Measurements from ENCODE around the gene SPNS2. TPM values are rescaled to one million over a fixed set of nuclear protein-coding genes. Genes with fewer than 3 reads are reported as not detected.

The SPNS2 gene
- total RNA-seq, 1 experiment from 2014 or later: 0.11 TPM

- no peak for DNase-seq (ENCODE audit: low read depth in 1 of 2, low spot score in 2 of 2)
- H3K4me1 ChIP-seq (replicated peaks): no peaks in the 10 kb centered on the region
- H3K36me3 ChIP-seq: no peaks in the 10 kb centered on the region
- no peak overlapping the region for H3K4me3 ChIP-seq
- H3K9me3 ChIP-seq (replicated peaks): no peaks in the 10 kb centered on the region
- no peak overlapping the region for H3K27ac ChIP-seq
- H3K27me3 ChIP-seq (replicated peaks): 0 out of 2 replicates have a peak, but pooled peaks cover 6% of the 10 kb centered on the region
These were observed 31.0 kb downstream of the SPNS2 start for GRCh38 chr17:4529533-4530152.

GRCh38 chr17:4530799-4531730 lies 32.4 kb downstream of the SPNS2 start:
- H3K9me3 ChIP-seq (replicated peaks): no peaks in the 10 kb centered on the region
- no peak overlapping the region for H3K27ac ChIP-seq
- no peaks in the 10 kb centered on the region for H3K36me3 ChIP-seq
- H3K4me3 ChIP-seq: no peak overlapping the region
- no peak for DNase-seq (ENCODE audit: low read depth in 1 of 2, low spot score in 2 of 2)
- H3K27me3 ChIP-seq (replicated peaks): 0 out of 2 replicates have a peak, but pooled peaks cover 6% of the 10 kb centered on the region
- no peaks in the 10 kb centered on the region for H3K4me1 ChIP-seq (replicated peaks)

DNA sequence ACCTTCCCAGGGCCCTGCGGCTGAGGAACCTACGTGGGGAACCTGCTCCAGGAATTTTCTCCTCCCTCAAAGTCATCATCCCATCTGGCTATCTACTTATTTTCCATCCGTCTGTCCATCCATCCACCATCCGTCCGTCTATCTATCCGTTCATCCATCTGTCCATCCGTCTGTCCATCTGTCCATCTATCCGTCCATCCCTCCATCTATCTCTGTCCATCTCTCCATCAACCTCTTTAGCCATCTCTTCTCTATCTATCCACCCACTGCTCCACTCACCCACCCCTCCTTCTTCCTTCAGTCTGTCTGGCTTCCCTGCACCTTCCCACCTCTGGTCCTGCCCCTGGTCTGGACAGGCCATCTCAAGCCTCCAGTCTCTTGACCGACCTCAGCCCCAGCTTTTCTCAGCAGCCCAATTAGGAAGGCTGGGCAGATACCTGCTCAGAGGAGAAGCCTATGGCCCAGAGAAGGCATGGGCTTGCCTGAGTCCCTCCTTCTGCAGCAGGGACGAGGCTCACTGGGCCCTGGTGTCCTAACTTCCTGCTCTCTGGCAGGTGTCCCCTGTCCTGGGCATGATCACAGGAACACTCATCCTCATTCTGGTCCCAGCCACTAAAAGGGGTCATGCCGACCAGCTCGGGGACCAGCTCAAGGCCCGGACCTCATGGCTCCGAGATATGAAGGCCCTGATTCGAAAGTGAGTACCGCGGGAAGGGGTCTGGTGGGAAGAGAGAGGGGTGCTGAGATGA lies 33.5 kb downstream of the SPNS2 start:
- Histone ChIP-seq H3K27ac (no peak overlapping the region), H3K4me1 (replicated peaks) (no peaks in the 10 kb centered on the region), H3K9me3 (replicated peaks) (no peaks in the 10 kb centered on the region), H3K36me3 (no peaks in the 10 kb centered on the region; the same call in 1 of the 2 replicates), H3K27me3 (replicated peaks) (0 out of 2 replicates have a peak, but pooled peaks cover 6% of the 10 kb centered on the region), H3K4me3 (no peak overlapping the region)
- DNase-seq (ENCODE audit: low read depth in 1 of 2, low spot score in 2 of 2): no peak

GRCh38 chr17:4532860-4533522 lies 34.3 kb downstream of the SPNS2 start:
- H3K4me1 ChIP-seq (replicated peaks): no peaks in the 10 kb centered on the region
- no peaks in the 10 kb centered on the region; the same call in none of the 2 replicates for H3K36me3 ChIP-seq
- DNase-seq (ENCODE audit: low read depth in 1 of 2, low spot score in 2 of 2): no peak
- no peak overlapping the region for H3K27ac ChIP-seq
- H3K4me3 ChIP-seq: no peak overlapping the region
- H3K27me3 ChIP-seq (replicated peaks): no peaks in the 10 kb centered on the region
- no peaks in the 10 kb centered on the region for H3K9me3 ChIP-seq (replicated peaks)

DNA sequence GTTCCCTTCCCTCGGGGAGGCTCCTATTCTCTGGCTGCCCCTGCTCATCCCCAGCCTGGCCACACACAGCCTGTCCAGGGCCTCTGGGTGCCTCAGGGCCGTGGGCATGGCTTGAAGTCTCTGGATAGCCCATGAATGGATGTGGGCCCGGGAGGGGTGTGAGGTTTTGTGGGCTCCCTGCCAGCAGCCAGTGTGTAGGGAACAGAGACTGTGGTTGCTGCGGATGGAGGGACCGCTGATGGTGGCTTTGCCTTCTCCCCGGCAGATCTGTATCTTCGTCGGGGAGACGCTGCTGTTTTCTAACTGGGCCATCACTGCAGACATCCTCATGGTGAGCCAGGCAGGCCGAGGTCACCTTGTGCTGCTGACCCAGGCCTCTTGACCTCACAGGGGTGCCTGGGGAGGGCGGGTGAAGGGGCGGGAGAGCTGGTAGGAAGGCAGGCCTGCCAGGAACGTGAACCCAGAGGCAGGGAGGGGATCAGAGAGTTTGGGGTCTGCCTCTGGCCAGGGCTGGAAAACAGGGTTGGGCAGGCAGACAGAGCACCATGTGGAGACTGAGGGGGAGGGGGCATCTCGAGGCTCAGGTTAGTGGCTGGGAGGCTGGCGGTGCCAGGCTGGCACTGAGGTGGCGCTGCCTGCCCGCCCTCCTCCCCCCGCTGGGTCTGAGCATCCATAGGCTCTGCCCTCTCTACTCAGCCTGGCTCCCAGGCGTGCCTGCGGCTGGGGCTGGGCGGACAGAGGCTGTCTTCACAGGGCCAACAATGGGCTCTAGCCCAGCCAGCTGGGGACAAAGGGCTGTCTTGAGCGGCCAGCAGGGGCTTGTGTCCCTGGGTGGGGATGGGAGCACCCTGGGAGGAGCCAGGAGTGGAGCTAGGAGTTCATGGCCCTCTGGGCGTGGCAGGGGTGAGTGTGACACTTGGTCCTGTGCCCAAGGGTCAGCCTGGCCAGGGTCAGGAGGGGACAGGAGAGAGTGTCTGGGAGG lies 35.1 kb downstream of the SPNS2 start:
- Histone ChIP-seq H3K27ac (no peak overlapping the region), H3K4me3 (no peak overlapping the region), H3K27me3 (replicated peaks) (no peaks in the 10 kb centered on the region), H3K9me3 (replicated peaks) (no peaks in the 10 kb centered on the region), H3K36me3 (peaks cover 2% of the 10 kb centered on the region), H3K4me1 (replicated peaks) (no peaks in the 10 kb centered on the region)
- DNase-seq (ENCODE audit: low read depth in 1 of 2, low spot score in 2 of 2): no peak

- no peaks in the 10 kb centered on the region for H3K4me1 ChIP-seq (replicated peaks)
- peaks cover 7% of the 10 kb centered on the region for H3K36me3 ChIP-seq
- no peak for DNase-seq (ENCODE audit: low read depth in 1 of 2, low spot score in 2 of 2)
- H3K27me3 ChIP-seq (replicated peaks): no peaks in the 10 kb centered on the region
- no peak overlapping the region for H3K4me3 ChIP-seq
- no peak overlapping the region for H3K27ac ChIP-seq
- no peaks in the 10 kb centered on the region for H3K9me3 ChIP-seq (replicated peaks)
These were observed 35.8 kb downstream of the SPNS2 start for GRCh38 chr17:4534515-4534914.

DNA sequence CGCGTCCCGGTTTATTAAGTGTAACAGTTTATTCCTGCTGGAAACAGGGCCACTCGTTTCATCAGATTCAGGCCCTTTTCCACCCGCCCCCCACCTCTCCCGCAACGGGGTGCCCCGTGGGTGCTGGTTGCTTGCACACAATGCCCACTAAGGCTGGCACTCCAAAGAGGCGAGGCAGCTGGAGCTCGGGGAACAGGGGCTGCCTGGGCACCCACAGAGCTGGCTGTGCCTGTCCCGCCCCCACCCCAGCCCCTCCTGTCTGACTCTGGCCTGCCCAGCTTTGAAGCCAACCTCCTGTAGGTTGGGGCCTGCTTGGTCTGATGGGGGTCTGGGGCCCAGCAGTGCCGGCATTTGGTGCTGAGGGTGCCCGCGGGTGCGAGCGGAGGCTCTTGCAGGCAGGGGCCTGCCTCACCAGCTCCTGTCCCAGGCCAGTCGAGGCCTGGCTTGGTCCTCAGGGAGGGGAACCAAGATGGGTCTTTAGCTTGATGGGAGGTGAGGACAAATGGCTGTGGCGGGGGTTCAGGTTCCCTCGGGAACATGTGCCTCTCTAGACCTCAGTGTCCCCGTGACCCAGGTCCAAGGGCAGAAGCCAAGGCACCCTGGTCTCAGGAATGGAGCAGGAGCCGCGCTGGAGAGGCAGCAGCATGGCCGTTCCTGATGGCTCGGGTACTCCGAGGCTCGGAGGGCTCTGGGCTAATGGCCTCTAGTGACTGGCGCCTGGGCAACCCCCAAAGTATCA lies 36.4 kb downstream of the SPNS2 start:
- DNase-seq (ENCODE audit: low read depth in 1 of 2, low spot score in 2 of 2): no peak
- H3K4me3 ChIP-seq: no peak overlapping the region
- peaks cover 10% of the 10 kb centered on the region for H3K36me3 ChIP-seq
- no peak overlapping the region for H3K27ac ChIP-seq
- no peaks in the 10 kb centered on the region for H3K27me3 ChIP-seq (replicated peaks)
- H3K9me3 ChIP-seq (replicated peaks): no peaks in the 10 kb centered on the region
- no peaks in the 10 kb centered on the region for H3K4me1 ChIP-seq (replicated peaks)

DNA sequence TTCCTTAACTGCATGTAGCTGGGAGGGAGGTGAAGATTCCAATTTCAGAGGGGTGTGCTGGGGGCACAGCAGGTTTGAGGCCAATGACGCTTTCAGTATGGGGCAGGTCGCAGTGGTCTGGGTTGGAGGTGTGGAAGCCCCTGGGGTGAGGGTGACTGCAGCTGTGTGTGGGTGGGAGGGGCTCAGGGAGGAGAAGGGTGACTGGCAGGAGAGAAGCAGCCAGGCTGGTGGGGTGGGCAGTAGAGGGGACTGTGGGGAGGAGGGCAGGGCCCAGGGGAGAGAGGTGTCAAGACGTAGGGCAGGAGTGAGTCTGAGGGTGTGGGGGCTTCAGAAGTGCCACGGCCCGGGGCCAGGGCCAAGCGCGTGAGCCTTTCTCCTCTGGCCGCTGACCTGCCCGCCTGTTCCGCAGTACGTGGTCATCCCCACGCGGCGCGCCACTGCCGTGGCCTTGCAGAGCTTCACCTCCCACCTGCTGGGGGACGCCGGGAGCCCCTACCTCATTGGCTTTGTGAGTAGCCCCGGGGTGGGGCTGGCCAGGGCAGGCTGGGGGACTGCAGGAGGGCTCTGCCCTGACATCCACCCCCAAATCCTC lies 37.1 kb downstream of the SPNS2 start:
- H3K27ac ChIP-seq: no peak overlapping the region
- H3K4me1 ChIP-seq (replicated peaks): no peaks in the 10 kb centered on the region
- no peaks in the 10 kb centered on the region for H3K27me3 ChIP-seq (replicated peaks)
- no peak for DNase-seq (ENCODE audit: low read depth in 1 of 2, low spot score in 2 of 2)
- H3K36me3 ChIP-seq: peaks cover 15% of the 10 kb centered on the region
- H3K9me3 ChIP-seq (replicated peaks): no peaks in the 10 kb centered on the region
- no peak overlapping the region for H3K4me3 ChIP-seq

GRCh38 chr17:4536259-4536741 lies 37.6 kb downstream of the SPNS2 start:
- Histone ChIP-seq H3K4me3 (no peak overlapping the region), H3K27ac (no peak overlapping the region), H3K9me3 (replicated peaks) (no peaks in the 10 kb centered on the region), H3K27me3 (replicated peaks) (no peaks in the 10 kb centered on the region), H3K4me1 (replicated peaks) (no peaks in the 10 kb centered on the region), H3K36me3 (peaks cover 21% of the 10 kb centered on the region)
- no peak for DNase-seq (ENCODE audit: low read depth in 1 of 2, low spot score in 2 of 2)

DNA sequence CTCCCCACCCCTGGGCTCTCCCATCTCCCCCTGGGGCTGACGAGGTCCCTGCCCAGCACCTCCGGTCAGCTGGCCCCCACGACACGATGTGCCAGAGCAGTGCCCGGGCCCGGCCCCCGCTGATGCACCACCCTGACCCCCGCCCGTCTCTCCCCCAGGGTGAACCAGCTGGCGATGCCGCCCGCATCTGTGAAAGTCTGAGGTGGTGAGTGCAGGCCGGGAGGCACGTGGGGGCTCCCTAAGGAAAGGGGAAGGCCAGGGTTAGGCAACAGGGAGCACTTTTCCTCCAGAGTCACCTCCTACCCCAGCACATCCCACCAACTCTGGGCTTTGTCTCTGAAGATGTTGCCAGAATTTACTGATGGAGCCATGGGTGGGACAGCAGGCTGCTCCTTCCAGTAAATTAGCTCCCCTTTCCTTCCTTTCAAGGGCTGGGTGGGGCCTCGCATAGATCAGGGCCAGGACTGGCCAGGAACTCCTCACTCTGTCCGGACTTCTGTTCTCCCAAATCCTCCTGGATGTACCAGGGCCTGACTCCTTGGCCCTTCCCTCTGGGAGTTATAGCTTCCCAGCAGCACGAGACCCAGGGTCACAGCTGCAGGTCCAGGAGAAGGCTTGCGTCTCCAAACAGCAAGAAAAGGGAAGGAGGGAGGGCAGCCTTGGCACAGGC lies 38.2 kb downstream of the SPNS2 start:
- Histone ChIP-seq H3K36me3 (peaks cover 26% of the 10 kb centered on the region), H3K4me3 (no peak overlapping the region), H3K27ac (no peak overlapping the region), H3K4me1 (replicated peaks) (no peaks in the 10 kb centered on the region), H3K27me3 (replicated peaks) (no peaks in the 10 kb centered on the region), H3K9me3 (replicated peaks) (no peaks in the 10 kb centered on the region)
- DNase-seq (ENCODE audit: low read depth in 1 of 2, low spot score in 2 of 2): no peak

GRCh38 chr17:4537451-4538235 lies 39.0 kb downstream of the SPNS2 start:
- no peak for DNase-seq (ENCODE audit: low read depth in 1 of 2, low spot score in 2 of 2)
- no peaks in the 10 kb centered on the region for H3K4me1 ChIP-seq (replicated peaks)
- H3K27me3 ChIP-seq (replicated peaks): no peaks in the 10 kb centered on the region
- H3K27ac ChIP-seq: no peak overlapping the region
- H3K36me3 ChIP-seq: peaks cover 34% of the 10 kb centered on the region
- no peaks in the 10 kb centered on the region for H3K9me3 ChIP-seq (replicated peaks)
- no peak overlapping the region for H3K4me3 ChIP-seq

Measured in SJSA1 (cell line).